SU-DHL-6 (cell line): ENCODE results near the gene CACNB4.

Experiments used
- CTCF ChIP-seq: fragments of 200-600 bp; sonication (generic); IDR thresholded peaks from one replicate; pipeline ENCODE4 v1.5.1; 2017; ENCODE audit warnings: antibody characterized with exemption, mild to moderate bottlenecking, low read length, moderate library complexity; ENCODE audit not compliant: insufficient read depth, poor library complexity, severe bottlenecking
- EZH2phosphoT487 ChIP-seq: fragments of 200-600 bp; sonication (generic), shearing (Covaris generic); conservative IDR thresholded peaks from 2 replicates; pipeline ENCODE4 v1.6.1; 2018; ENCODE audit warnings: mild to moderate bottlenecking, antibody characterized with exemption, low read length, moderate library complexity, mixed read lengths

- TF ChIP-seq CTCF (no peak), EZH2phosphoT487 (no peak)
Observed at GRCh38 chr2:152050341-152050740, 48.5 kb downstream of the CACNB4 start.
